CD4-positive, alpha-beta T cell (primary cell): ENCODE measurements around the gene MPI. TPM values are rescaled to one million over a fixed set of nuclear protein-coding genes. Genes with fewer than 3 reads are reported as not detected.

Source experiments
- ATAC-seq: fragments of 200-7000 bp; cut with Tn5 transposase; one replicate; pipeline ENCODE4 v1.10.0; 2022; ENCODE audit warnings: mild to moderate bottlenecking; ENCODE audit not compliant: poor library complexity
- CTCF ChIA-PET: fragments of 350-600 bp; sonication (Branson Sonifier 250); formaldehyde crosslinking; loops from one replicate; lab custom pipeline; 2021; ENCODE audit warnings: antibody characterized with exemption, inconsistent platforms; lab: Charles Lee
- POLR2A ChIA-PET: fragments of 350-600 bp; sonication (Branson Sonifier 250); formaldehyde crosslinking; loops from one replicate; lab custom pipeline; 2021; ENCODE audit warnings: antibody characterized with exemption, inconsistent platforms; lab: Charles Lee
- DNase-seq, 14 experiments: peaks; one replicate each; pipeline ENCODE4 v3.0.0-alpha.2; 2013 to 2020; ENCODE audit warnings: mixed read lengths in 2 of 14
- H3K27ac ChIP-seq, 2 donors: one replicate each; pipeline versions ENCODE4 v1.5.1 to v1.7.0; 2013; ENCODE audit warnings: low read length in 2 of 2, low read depth in 1 of 2, mild to moderate bottlenecking in 1 of 2
- H3K27me3 ChIP-seq, 2 experiments: 1 replicate in 1 of 2; 2 replicates in 1 of 2; pipeline versions ENCODE4 v1.6.1 to v1.7.0; 2013; ENCODE audit warnings: low read length in 2 of 2, control low read depth in 1 of 2, mild to moderate bottlenecking in 1 of 2, moderate library complexity in 1 of 2; ENCODE audit not compliant: insufficient read depth in 2 of 2, control insufficient read depth in 1 of 2
- H3K36me3 ChIP-seq: one replicate; pipeline ENCODE4 v1.6.1; 2013; ENCODE audit warnings: low read length, control low read depth; ENCODE audit not compliant: insufficient read depth
- H3K4me1 ChIP-seq: one replicate; pipeline ENCODE4 v1.6.1; 2013; ENCODE audit warnings: low read length, control low read depth; ENCODE audit not compliant: insufficient read depth
- H3K4me3 ChIP-seq: one replicate; pipeline ENCODE4 v1.5.1; 2013; ENCODE audit warnings: mild to moderate bottlenecking, low read length, moderate library complexity
- H3K9me3 ChIP-seq, 2 experiments: 1 replicate in 1 of 2; 2 replicates in 1 of 2; pipeline versions ENCODE4 v1.6.1 to v1.7.0; 2013; ENCODE audit warnings: low read length in 2 of 2, mild to moderate bottlenecking in 2 of 2, control low read depth in 1 of 2, moderate library complexity in 1 of 2; ENCODE audit not compliant: control insufficient read depth in 1 of 2, insufficient read depth in 1 of 2
- H3K27ac Mint-ChIP-seq: one replicate; pipeline ENCODE4 v1.8.0; 2020; ENCODE audit warnings: mixed read lengths
- H3K27me3 Mint-ChIP-seq: one replicate; pipeline ENCODE4 v1.8.0; 2021; ENCODE audit warnings: mixed read lengths
- H3K36me3 Mint-ChIP-seq: one replicate; pipeline ENCODE4 v1.8.0; 2021; ENCODE audit warnings: low read depth, mixed read lengths
- H3K4me1 Mint-ChIP-seq: one replicate; pipeline ENCODE4 v1.8.0; 2021; ENCODE audit warnings: low read depth, mixed read lengths
- H3K4me3 Mint-ChIP-seq: one replicate; pipeline ENCODE4 v1.8.0; 2020; ENCODE audit warnings: mild to moderate bottlenecking, mixed read lengths
- H3K9me3 Mint-ChIP-seq: one replicate; pipeline ENCODE4 v1.8.0; 2020; ENCODE audit warnings: mixed read lengths
- intact Hi-C, 2 experiments: fragments of 100-400 bp; cut with DNase I in 1 of 2; cut with micrococcal nuclease in 1 of 2; formaldehyde crosslinking; loops; one replicate each; pipeline versions ENCODE4 v1.15.1 to v1.9.0; 2023 to 2025; cut with DNase I, micrococcal nuclease
- total RNA-seq, 174 experiments: library from RNA in 2 of 174; stranded (reverse) in 2 of 174; gene quantifications; one replicate each; pipeline ENCODE4 v1.2.3 and lab custom pipeline; 2021 to 2026
- TF ChIP-seq, protein P1 (sequence below): fragments of 200-600 bp; IDR thresholded peaks from one replicate; pipeline ENCODE4 v1.8.0; 2022; ENCODE audit warnings: antibody characterized with exemption, mild to moderate bottlenecking

The MPI gene
- total RNA-seq, 2 experiments from 2014 or later: 28.9 to 30.3 TPM

- no peak for DNase-seq
- ATAC-seq: no peak
- no peaks in the 10 kb centered on the region for H3K9me3 ChIP-seq
- no peaks in the 10 kb centered on the region for H3K27me3 Mint-ChIP-seq
- POLR2A ChIA-PET: interaction anchor here (1.0 to 2.0 kb wide), 6 partner anchors 10 to 70 kb away, joined by 3 to 6 read pairs (median 4); partner anchors contain the start of genes COX5A and ULK3
- TF ChIP-seq, protein P1, sequence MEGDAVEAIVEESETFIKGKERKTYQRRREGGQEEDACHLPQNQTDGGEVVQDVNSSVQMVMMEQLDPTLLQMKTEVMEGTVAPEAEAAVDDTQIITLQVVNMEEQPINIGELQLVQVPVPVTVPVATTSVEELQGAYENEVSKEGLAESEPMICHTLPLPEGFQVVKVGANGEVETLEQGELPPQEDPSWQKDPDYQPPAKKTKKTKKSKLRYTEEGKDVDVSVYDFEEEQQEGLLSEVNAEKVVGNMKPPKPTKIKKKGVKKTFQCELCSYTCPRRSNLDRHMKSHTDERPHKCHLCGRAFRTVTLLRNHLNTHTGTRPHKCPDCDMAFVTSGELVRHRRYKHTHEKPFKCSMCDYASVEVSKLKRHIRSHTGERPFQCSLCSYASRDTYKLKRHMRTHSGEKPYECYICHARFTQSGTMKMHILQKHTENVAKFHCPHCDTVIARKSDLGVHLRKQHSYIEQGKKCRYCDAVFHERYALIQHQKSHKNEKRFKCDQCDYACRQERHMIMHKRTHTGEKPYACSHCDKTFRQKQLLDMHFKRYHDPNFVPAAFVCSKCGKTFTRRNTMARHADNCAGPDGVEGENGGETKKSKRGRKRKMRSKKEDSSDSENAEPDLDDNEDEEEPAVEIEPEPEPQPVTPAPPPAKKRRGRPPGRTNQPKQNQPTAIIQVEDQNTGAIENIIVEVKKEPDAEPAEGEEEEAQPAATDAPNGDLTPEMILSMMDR: no peak
- H3K4me3 Mint-ChIP-seq: peak overlapping the region; percentile 81
- peak overlapping the region; percentile 72 for H3K27ac Mint-ChIP-seq
- H3K4me1 Mint-ChIP-seq: peaks cover 77% of the 10 kb centered on the region
- peaks cover 90% of the 10 kb centered on the region for H3K4me1 ChIP-seq
- peaks cover 18% of the 10 kb centered on the region for H3K36me3 ChIP-seq
- CTCF ChIA-PET: interaction anchor here (1.0 to 2.0 kb wide), 4 partner anchors 11 to 80 kb away, joined by 3 to 7 read pairs (median 4); no protein-coding TSS in a partner anchor
- intact Hi-C loops: no loop called here
- H3K27ac ChIP-seq: peak overlapping the region in 1 of 2 donors; percentile 12
- H3K4me3 ChIP-seq: peak overlapping the region; percentile 0
- no peaks in the 10 kb centered on the region for H3K27me3 ChIP-seq
- H3K9me3 Mint-ChIP-seq: no peaks in the 10 kb centered on the region
- H3K36me3 Mint-ChIP-seq: peaks cover 48% of the 10 kb centered on the region
Measured at GRCh38 chr15:74867466-74868038, 22.3 kb upstream of the MPI start.

DNA sequence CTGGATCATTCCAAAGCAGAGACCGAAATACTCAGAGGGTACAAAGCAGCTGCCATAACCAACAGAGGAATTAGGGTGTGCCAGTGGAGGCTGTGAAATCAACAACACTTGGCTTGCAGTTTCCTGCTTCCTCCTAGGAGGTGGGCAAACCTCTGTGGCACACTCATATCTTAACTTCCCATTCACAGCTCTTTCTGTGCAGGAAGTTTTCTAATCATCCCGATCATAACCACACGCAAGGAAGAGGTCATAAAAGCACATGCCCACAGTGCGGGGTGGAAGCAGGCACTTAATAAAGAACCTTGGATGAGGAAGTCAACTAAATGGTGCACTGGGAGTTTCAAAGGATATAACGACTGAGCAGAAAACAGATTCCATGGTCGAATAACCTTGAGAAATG lies 21.8 kb upstream of the MPI start:
- H3K27me3 ChIP-seq: no peaks in the 10 kb centered on the region
- H3K4me1 Mint-ChIP-seq: peaks cover 83% of the 10 kb centered on the region
- peaks cover 87% of the 10 kb centered on the region for H3K4me1 ChIP-seq
- no peaks in the 10 kb centered on the region for H3K9me3 Mint-ChIP-seq
- POLR2A ChIA-PET: interaction anchor here (1.0 to 2.0 kb wide), 6 partner anchors 10 to 70 kb away, joined by 3 to 6 read pairs (median 4); partner anchors contain the start of genes COX5A and ULK3
- intact Hi-C loops: no loop called here
- peaks cover 18% of the 10 kb centered on the region for H3K36me3 ChIP-seq
- ATAC-seq (no peak), DNase-seq (peak in 4 of 14 experiments; percentile 27 to 52 (median 50))
- CTCF ChIA-PET: interaction anchor here (0.6 to 2.0 kb wide), 5 partner anchors 12 to 267 kb away, joined by 3 to 7 read pairs (median 4); no protein-coding TSS in a partner anchor
- TF ChIP-seq, protein P1: no peak
- no peaks in the 10 kb centered on the region for H3K27me3 Mint-ChIP-seq
- H3K27ac Mint-ChIP-seq: peak overlapping the region; percentile 72
- H3K4me3 Mint-ChIP-seq: peak overlapping the region; percentile 81
- peaks cover 53% of the 10 kb centered on the region for H3K36me3 Mint-ChIP-seq
- H3K9me3 ChIP-seq: no peaks in the 10 kb centered on the region
- peak overlapping the region; percentile 0 for H3K4me3 ChIP-seq
- H3K27ac ChIP-seq: peak overlapping the region in 1 of 2 donors; percentile 12

GRCh38 chr15:74869372-74869725 lies 20.5 kb upstream of the MPI start:
- intact Hi-C loops: no loop called here
- CTCF ChIA-PET: interaction anchor here (1.0 to 2.0 kb wide), 4 partner anchors 13 to 82 kb away, joined by 3 to 7 read pairs (median 6); partner anchors contain the start of gene ULK3

More at GRCh38 chr15:74869372-74869725, 20.5 kb upstream of the MPI start:
- TF ChIP-seq, protein P1: no peak
- Histone ChIP-seq H3K4me1 (peaks cover 84% of the 10 kb centered on the region), H3K9me3 (no peaks in the 10 kb centered on the region), H3K36me3 (peaks cover 16% of the 10 kb centered on the region), H3K27ac (peak overlapping the region in 1 of 2 donors; percentile 66), H3K4me3 (peak overlapping the region; percentile 23), H3K27me3 (no peaks in the 10 kb centered on the region)
- DNase-seq: no peak
- peak overlapping the region; percentile 72 for H3K27ac Mint-ChIP-seq
- POLR2A ChIA-PET: interaction anchor here (0.6 to 2.2 kb wide), 13 partner anchors 10 to 254 kb away, joined by 3 to 12 read pairs (median 5); partner anchors contain the start of genes CLK3, COX5A, FAM219B and MPI
- no peak for ATAC-seq
- no peaks in the 10 kb centered on the region for H3K27me3 Mint-ChIP-seq
- H3K4me3 Mint-ChIP-seq: peak overlapping the region; percentile 86
- H3K9me3 Mint-ChIP-seq: no peaks in the 10 kb centered on the region
- H3K4me1 Mint-ChIP-seq: peaks cover 78% of the 10 kb centered on the region
- H3K36me3 Mint-ChIP-seq: peaks cover 48% of the 10 kb centered on the region
